Astrocyte of the spinal cord (primary cell): Measurements from ENCODE around the gene GLYATL2.

Experiments
- DNase-seq: peaks from one replicate; pipeline ENCODE4 v3.0.0; 2011; ENCODE audit warnings: low read depth, low spot score
- H3K4me3 ChIP-seq: 2 replicates; pipeline ENCODE4 v1.5.1; 2011; ENCODE audit warnings: low read depth, mild to moderate bottlenecking, low read length, moderate library complexity
- in situ Hi-C: cut with HindIII; loops from 2 replicates; pipeline ENCODE4 v1.10.0; 2017; ENCODE audit warnings: low sequenced_read_pairs
- TF ChIP-seq, protein P1 (sequence below): IDR thresholded peaks from 2 replicates; pipeline ENCODE4 v1.5.1; 2012; ENCODE audit warnings: low read depth, mild to moderate bottlenecking, low read length, inconsistent platforms

The GLYATL2 gene

DNA sequence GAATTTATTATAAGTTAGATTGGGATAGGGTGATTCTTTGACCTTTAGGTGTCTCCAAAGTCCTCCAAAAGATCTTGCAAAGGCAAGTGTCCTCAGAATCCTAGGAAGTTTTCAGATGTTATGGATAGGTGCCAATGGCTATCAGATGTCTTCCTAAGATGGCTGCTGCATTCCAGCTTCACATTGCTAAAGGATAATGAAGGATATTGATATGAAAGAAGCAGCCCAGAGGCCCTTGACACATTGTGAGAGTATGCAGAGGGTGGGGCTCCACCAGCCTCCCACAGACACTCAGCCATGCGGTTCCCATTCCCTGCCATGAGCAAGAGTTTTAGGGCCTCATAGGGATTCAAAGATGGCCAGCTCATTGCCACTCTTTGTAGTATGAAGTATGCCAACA, 22.3 kb upstream of the GLYATL2 start:
- in situ Hi-C loops, result no loop called here
- no peak overlapping the region for H3K4me3 ChIP-seq
- no peak for DNase-seq
- TF ChIP-seq, protein P1, sequence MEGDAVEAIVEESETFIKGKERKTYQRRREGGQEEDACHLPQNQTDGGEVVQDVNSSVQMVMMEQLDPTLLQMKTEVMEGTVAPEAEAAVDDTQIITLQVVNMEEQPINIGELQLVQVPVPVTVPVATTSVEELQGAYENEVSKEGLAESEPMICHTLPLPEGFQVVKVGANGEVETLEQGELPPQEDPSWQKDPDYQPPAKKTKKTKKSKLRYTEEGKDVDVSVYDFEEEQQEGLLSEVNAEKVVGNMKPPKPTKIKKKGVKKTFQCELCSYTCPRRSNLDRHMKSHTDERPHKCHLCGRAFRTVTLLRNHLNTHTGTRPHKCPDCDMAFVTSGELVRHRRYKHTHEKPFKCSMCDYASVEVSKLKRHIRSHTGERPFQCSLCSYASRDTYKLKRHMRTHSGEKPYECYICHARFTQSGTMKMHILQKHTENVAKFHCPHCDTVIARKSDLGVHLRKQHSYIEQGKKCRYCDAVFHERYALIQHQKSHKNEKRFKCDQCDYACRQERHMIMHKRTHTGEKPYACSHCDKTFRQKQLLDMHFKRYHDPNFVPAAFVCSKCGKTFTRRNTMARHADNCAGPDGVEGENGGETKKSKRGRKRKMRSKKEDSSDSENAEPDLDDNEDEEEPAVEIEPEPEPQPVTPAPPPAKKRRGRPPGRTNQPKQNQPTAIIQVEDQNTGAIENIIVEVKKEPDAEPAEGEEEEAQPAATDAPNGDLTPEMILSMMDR, result no peak

DNA sequence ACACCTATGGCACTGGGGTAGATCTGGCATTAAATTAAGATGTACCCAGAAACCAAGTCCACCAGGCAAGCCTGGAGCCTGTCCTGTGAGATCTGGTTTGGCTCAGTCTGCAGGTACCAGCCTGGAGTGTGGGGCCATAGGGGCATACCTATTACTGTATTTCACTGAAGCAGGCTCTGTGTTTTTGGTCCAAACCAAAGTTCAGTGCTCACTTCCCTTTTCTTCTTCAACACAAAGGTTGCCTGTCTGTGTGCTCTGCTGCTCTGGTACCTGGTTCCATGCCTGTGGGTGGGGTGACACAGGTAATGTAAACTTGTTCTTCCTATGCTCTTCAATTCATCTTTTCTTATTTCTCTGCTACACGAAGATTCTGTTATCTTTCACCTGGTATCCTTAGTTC, 19.8 kb upstream of the GLYATL2 start:
- TF ChIP-seq, protein P1, result no peak
- no peak for DNase-seq
- in situ Hi-C loops, result no loop called here
- H3K4me3 ChIP-seq, result no peak overlapping the region

DNA sequence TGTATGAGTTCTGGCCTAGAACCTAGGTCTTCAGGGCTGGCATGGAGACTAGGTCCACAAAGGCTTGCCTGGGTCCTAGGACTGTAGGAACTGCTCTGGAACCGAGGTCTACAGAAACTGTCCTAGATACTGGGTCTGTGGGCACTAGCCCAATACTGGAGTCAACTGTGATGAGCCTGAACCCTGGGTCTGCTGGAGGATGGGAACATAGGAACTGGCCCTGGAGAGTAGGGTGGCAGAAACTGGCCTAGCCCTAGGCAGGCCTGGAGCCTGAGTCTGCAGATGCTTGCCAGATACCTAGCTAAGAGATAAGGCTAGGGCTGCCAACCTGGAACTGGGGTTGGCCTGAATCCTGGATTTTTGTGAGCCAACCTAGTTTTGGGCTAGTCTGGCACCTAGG, 19.2 kb upstream of the GLYATL2 start:
- no peak for DNase-seq
- TF ChIP-seq, protein P1, result no peak
- in situ Hi-C loops, result no loop called here
- H3K4me3 ChIP-seq, result no peak overlapping the region

DNA sequence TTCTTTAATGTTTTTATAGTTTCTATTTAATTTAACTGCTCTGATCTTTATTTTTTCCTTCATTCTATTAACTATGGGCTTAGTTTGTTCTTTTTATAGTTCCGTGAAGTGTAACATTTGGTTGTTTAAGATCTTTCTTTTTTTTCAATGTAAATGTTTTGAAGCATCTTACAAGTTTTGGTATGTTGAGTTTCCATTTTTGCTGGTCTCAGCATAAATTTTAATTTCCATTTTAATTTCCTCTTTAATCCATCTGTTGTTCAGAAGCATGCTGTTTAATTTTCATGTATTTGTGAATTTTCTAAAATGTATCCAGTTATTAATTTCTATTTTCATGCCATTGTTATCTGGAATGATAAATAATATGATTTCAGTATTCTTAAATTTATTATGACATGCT, 17.0 kb upstream of the GLYATL2 start:
- in situ Hi-C loops, result no loop called here
- DNase-seq, result no peak
- TF ChIP-seq, protein P1, result no peak
- no peak overlapping the region for H3K4me3 ChIP-seq

DNA sequence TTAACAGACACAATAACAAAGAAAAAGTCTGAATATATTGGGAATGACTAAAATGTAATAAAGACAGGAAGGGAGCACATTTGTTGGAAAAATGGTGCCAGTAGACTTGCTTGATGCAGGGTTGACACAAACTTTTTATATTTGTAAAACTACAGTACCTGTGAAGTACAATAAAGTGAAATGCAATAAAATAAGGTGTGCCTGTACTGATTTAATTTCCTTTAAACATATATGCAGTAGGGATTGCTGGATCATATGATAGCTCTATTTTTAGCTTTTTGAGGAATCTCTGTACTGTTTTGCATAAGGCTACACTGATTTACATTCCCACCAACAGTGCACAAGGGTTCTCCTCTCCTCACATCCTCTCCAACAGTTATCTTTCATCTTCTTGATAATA, 12.3 kb upstream of the GLYATL2 start:
- TF ChIP-seq, protein P1, result no peak
- no peak overlapping the region for H3K4me3 ChIP-seq
- no peak for DNase-seq
- in situ Hi-C loops, result no loop called here

DNA sequence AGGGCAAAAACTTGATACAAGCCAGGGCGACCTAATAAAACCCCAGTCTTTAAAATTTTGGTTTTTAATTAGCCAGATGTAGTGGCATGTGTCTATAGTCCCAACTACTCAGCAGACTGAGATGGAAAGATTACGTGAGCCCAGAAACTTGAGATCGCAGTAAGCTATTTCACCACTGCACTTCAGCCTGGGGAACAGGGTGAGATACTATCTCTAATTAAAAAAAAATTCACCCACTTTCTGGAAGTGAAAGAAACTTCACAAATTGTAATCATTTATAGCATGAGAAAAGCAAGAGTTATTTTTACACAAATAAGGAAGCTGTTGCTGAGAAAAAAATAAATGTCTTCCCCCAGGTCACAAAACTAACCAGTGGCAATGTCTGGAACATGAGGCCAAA, 882 bp upstream of the GLYATL2 start:
- TF ChIP-seq, protein P1, result no peak
- in situ Hi-C loops, result no loop called here
- H3K4me3 ChIP-seq, result no peak overlapping the region
- DNase-seq, result no peak

DNA sequence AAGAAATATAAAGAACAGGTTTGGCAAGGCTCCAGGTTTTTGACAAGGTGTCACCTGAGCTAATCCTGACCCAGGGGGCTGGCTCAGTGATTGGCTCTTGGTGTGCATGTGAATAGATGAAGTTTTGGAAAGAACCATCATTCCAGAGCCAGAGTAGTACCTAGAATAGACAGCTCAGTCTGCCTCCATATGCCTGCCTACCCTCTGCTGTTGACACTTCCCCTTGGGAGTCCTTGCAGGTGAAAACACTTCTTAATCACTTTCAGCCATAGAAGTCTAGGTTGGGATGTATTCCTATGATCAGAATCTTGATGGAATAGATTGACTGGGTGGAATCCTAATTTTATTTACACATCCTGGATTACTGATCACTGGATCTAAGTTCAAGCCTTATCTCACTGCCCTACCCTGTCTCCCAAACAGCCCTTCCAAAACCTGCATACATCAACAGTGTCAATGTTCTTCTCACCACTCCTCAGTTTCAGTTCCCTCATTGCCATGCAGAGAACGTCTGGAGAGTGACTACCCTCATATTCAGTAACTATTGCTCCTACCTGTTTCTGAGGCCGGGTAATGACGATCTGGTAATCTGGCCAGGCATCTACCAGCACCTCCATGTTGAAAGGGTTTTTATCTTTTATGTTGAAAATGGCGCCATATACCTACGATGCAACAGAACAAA, 6.7 kb downstream of the GLYATL2 start:
- DNase-seq, result no peak
- no peak overlapping the region for H3K4me3 ChIP-seq
- TF ChIP-seq, protein P1, result no peak
- in situ Hi-C loops, result no loop called here
